Chondrocyte (in vitro differentiated cells): Measurements from ENCODE around the gene RNLS. TPM values are rescaled to one million over a fixed set of nuclear protein-coding genes. Genes with fewer than 3 reads are reported as not detected.
A peak's percentile ranks its signal among the peaks of the same experiment; 100 is the strongest.

Source experiments
- DNase-seq: peaks from one replicate; pipeline ENCODE4 v3.0.0; 2021; ENCODE audit warnings: mixed read lengths, low spot score
- H3K27ac Mint-ChIP-seq: one replicate; pipeline ENCODE4 v1.8.0; 2021; ENCODE audit warnings: mild to moderate bottlenecking, moderate library complexity, mixed read lengths; ENCODE audit not compliant: unreplicated experiment
- H3K27me3 Mint-ChIP-seq: 2 replicates; pipeline ENCODE4 v1.8.0; 2021; ENCODE audit warnings: low read depth, mixed read lengths
- H3K36me3 Mint-ChIP-seq: 2 replicates; pipeline ENCODE4 v1.8.0; 2021; ENCODE audit warnings: low read depth, mixed read lengths
- H3K4me1 Mint-ChIP-seq: 2 replicates; pipeline ENCODE4 v1.8.0; 2021; ENCODE audit warnings: low read depth, mild to moderate bottlenecking, mixed read lengths
- H3K4me3 Mint-ChIP-seq: one replicate; pipeline ENCODE4 v1.8.0; 2021; ENCODE audit warnings: mild to moderate bottlenecking, moderate library complexity, mixed read lengths; ENCODE audit not compliant: unreplicated experiment
- H3K9me3 Mint-ChIP-seq: 2 replicates; pipeline ENCODE4 v1.8.0; 2021; ENCODE audit warnings: low read depth, mixed read lengths
- total RNA-seq: library from RNA; stranded (reverse); gene quantifications from 3 replicates; pipeline ENCODE4 v1.2.1, GENCODE V29; 2021
- TF ChIP-seq, protein P1 (sequence below): fragments of 200-600 bp; sonication (generic); IDR thresholded peaks from 2 replicates; pipeline ENCODE4 v1.5.0; 2021; ENCODE audit warnings: antibody characterized with exemption, mild to moderate bottlenecking, moderate library complexity

Gene RNLS
- total RNA-seq, 1 donor from 2014 or later = 5.1 TPM

DNA sequence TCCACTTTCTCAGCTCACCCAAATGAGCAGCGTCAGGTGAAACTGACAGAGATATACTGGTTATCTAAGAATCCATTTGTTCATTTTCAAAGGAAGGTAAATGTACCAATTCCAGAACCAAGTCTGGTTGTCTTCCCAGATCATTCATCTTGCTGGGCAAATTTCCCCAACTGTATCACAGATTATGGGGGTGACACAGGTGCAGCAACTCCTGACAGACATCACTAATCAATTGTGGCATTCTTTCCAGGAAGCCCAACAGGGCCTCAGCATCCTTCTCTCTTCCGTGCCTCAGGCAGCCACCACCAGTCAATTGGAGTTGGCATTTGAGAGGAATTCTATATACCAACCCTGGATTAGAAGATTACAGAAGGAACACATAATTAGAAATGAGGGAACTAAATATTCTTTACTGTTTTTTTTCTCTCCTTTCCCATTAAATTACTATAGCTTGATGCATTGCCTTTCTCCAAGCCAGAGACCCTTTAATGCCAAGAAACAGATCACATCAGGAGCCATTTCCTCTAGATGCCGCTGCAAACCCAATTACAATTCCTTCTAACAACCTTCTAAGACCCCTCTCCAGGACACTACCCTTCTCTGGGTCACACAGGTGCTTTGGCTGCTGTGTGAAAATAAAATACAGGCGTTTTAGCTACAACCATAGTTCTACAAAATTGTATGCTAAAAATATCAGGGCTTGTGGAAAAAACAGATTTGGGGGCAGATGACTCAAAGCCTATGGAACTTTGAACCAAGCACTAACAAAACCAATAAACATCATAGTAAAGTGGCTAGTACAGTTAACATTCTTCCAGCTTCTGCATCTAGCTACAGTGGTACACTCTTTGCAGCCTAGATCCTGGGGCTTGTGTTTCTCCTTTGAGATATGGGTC lies 291.6 kb downstream of the RNLS start:
- Mint-ChIP-seq H3K4me3 (no peak overlapping the region), H3K4me1 (peaks cover 23% of the 10 kb centered on the region), H3K36me3 (no peaks in the 10 kb centered on the region), H3K9me3 (no peaks in the 10 kb centered on the region), H3K27ac (no peak overlapping the region), H3K27me3 (no peaks in the 10 kb centered on the region)
- TF ChIP-seq, protein P1, sequence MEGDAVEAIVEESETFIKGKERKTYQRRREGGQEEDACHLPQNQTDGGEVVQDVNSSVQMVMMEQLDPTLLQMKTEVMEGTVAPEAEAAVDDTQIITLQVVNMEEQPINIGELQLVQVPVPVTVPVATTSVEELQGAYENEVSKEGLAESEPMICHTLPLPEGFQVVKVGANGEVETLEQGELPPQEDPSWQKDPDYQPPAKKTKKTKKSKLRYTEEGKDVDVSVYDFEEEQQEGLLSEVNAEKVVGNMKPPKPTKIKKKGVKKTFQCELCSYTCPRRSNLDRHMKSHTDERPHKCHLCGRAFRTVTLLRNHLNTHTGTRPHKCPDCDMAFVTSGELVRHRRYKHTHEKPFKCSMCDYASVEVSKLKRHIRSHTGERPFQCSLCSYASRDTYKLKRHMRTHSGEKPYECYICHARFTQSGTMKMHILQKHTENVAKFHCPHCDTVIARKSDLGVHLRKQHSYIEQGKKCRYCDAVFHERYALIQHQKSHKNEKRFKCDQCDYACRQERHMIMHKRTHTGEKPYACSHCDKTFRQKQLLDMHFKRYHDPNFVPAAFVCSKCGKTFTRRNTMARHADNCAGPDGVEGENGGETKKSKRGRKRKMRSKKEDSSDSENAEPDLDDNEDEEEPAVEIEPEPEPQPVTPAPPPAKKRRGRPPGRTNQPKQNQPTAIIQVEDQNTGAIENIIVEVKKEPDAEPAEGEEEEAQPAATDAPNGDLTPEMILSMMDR = no peak
- DNase-seq = no peak

DNA sequence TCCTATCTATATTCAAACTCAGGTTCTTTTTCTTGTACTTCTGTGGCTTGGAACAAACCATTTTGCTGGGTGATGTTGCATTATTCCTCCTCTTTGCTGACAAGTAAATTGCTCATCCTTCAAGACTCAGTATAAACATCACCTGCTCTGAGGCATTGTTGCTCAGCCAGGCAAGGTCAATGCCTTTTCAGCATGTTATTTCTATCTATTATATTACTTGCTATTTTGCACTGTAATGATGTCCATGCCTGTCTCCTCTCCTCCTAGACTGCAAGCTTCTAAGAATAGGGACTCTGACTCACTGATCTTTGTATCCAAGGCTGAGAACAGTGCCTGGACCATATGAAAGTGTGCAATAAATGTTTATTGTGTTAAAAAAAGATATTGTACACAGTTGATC lies 293.8 kb downstream of the RNLS start:
- no peaks in the 10 kb centered on the region for H3K36me3 Mint-ChIP-seq
- no peak overlapping the region for H3K4me3 Mint-ChIP-seq
- DNase-seq = no peak
- H3K27me3 Mint-ChIP-seq = no peaks in the 10 kb centered on the region
- peaks cover 23% of the 10 kb centered on the region for H3K4me1 Mint-ChIP-seq
- H3K27ac Mint-ChIP-seq = no peak overlapping the region
- TF ChIP-seq, protein P1 = no peak
- H3K9me3 Mint-ChIP-seq = no peaks in the 10 kb centered on the region

DNA sequence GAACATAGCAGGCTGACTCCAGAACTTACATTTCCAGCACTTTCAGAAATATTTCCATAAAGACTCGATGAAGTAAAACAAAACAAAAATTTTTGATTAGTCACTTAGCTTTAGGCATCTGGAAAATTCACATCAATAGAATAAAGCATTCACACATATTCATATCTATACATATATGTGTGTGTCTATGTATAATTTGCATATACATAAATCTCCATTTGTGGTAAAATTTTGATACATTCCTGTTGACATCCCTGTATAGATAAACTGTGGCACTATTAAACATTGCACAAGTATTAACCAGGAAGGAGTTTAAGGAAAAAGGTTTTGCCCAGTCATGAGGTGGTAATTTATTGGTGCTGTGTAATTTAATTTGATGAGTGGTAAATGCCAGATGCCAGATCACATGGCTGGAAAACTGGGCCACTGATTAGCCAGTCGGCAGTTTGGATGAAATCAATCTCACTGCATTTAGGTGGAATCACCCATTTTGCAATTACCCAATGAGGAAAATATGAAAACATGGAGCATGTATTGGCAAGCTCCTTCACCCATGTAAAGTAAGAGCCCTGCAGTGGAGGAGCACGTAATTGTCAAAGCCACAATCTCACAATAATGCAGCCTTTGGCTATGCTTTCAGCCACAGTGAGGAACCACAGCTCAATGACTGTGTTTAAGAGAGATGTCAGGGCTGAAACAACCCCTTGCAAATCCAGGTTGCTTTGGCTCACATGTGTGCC lies 294.6 kb downstream of the RNLS start:
- H3K27me3 Mint-ChIP-seq = no peaks in the 10 kb centered on the region
- H3K27ac Mint-ChIP-seq = no peak overlapping the region
- H3K36me3 Mint-ChIP-seq = no peaks in the 10 kb centered on the region
- H3K4me3 Mint-ChIP-seq = no peak overlapping the region
- peaks cover 16% of the 10 kb centered on the region for H3K4me1 Mint-ChIP-seq
- DNase-seq = no peak
- TF ChIP-seq, protein P1 = no peak
- no peaks in the 10 kb centered on the region for H3K9me3 Mint-ChIP-seq

DNA sequence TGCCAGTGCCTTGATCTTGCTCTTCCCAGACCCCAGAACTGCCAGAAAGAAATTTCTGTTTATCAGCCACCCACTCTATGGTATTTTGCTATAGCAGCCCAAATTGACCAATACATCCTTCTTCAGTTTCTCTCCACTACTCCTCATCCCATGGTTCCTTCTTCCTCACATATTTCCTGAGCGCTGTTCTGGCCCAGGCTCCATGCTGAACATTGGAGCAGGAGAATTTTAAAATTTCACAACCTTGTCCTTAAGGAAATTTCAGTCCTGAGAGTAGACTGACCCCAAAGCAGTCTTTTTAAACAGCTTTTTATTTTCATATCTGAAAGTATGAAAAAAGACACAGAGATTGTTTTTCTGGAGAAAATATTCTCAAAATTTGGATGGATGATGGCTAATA lies 297.1 kb downstream of the RNLS start:
- H3K36me3 Mint-ChIP-seq = no peaks in the 10 kb centered on the region
- H3K27ac Mint-ChIP-seq = no peak overlapping the region
- peaks cover 26% of the 10 kb centered on the region for H3K4me1 Mint-ChIP-seq
- TF ChIP-seq, protein P1 = no peak
- no peak overlapping the region for H3K4me3 Mint-ChIP-seq
- H3K9me3 Mint-ChIP-seq = no peaks in the 10 kb centered on the region
- no peak for DNase-seq
- no peaks in the 10 kb centered on the region for H3K27me3 Mint-ChIP-seq

DNA sequence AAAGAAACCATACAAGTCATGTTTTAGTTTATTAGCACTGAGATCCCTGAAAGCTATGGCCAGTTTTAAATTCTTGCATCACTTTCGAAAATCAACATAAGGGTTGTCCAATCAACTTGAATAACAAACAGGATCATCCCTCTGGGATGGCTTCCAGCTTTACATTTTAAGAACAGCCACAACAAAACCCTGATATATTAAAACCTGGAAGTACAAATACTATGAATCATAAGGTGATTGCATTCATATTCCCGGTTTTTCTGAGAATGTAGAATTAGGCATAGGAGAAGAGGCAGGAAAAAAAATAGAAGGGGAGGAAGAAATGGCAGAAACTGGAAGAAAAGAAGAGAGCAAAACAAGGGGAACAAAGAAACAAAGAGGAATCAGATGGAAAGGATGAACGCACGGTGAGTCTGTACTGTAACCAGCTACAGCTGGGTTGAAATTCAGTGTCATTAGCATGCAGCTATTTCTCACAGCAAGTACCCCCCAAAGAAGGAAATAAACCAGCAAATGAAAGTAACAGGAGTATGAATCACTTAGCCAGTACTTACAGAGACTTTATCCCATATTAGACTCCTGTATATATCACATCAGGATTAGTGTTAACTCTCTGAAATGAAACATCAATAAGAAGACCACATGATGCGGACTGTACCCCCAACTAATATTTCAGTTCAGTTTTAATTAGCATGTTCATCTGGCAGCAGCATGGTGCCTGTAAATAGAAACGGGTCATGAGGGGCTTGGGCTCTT lies 301.3 kb downstream of the RNLS start:
- H3K4me1 Mint-ChIP-seq = peaks cover 22% of the 10 kb centered on the region
- H3K27me3 Mint-ChIP-seq = no peaks in the 10 kb centered on the region
- no peaks in the 10 kb centered on the region for H3K36me3 Mint-ChIP-seq
- no peak overlapping the region for H3K4me3 Mint-ChIP-seq
- no peaks in the 10 kb centered on the region for H3K9me3 Mint-ChIP-seq
- DNase-seq = no peak
- peak overlapping the region; percentile 62 for H3K27ac Mint-ChIP-seq
- TF ChIP-seq, protein P1 = no peak
